Measurements from ENCODE around the gene CHADL.
A peak's percentile ranks its signal among the peaks of the same experiment; 100 is the strongest.

The CHADL gene

DNA sequence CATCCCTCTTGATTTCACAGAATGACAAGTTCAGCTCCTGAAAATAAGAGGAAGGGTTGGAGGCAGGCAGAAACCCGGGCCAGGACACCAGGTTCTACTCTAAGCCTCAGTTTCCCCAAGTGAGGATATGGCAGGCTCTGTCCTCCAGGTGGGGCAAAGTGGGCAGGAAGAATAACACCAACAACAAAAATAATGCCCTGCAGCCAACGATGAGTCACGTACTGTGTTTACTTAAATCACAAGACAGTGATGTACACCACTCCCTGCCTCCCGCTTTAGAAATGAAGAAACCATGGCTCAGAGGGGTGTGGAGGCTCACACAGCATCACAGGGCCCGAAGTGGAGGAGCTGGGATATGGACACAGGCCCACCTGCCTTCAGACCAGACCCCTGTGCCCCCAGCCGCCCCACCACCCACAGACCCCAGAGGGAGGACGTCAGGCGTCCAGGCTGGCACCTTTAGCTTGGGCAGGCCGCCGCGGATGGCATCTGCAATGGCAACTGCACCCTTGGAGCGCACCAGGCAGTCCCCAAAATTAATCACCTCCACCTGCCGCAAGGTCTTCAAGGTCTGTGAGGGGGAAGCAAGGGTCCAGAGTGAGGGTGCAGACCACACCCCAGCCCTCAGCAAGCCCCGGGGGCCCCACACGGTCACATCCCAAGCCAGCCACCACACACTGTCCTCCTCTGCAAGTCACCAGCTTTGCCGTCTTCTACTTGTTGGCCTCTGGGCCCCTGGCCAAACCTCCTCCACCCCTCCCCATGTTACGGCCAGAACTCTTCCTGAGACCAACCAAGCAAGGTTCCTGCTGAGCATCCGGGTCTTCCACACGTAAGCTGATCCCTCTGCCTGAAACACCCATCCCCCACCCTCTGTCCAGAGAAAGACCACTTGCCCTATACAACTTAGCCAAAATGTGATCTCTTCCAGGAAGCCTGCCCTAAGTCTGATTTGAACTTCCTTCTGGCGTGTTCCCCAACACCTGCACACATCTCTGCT is 15.8 kb upstream of the CHADL start:
- peak; percentile 57 for DNase-seq (ENCODE audit: low spot score)

DNA sequence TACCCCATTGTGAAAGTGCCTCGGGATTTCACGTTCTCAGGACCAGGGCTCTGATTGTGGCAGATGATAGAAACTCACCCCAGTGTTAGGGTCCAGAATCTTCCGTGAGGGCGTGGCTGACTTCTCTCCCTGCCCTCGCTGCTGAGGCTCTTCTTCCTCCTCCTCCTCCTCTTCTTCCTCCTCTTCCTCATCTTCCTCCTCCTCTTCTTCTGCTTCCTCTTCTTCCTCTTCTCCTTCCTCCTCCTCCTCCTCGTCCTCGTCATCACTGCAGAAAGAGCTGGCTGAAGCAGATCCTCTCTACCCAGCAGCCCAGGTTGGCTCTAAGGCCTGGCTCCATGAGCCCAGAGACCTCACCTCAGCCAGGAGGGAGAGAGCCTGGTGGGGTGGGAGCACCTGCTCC is 13.5 kb upstream of the CHADL start:
- DNase-seq (ENCODE audit: low spot score): no peak

DNA sequence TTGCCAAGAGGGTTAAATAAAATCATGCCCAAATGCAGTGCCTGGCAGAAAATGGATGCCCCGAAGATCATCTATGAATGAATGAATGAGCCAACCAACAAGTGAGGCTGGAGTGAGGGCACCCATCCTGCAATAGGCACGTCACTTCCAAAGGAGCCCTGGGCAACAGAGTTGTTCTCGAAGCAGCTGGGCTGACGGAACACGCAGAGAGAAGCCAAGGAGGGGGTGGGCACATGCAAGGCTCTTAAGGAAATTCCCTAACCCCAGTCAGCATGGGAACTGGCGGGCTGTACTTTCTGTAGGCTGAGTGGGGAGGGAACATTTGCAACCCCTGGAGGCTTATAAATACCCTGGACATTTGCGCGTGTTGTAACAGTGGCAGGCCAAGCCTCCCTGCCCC is 11.6 kb upstream of the CHADL start:
- DNase-seq (ENCODE audit: low spot score): no peak

DNA sequence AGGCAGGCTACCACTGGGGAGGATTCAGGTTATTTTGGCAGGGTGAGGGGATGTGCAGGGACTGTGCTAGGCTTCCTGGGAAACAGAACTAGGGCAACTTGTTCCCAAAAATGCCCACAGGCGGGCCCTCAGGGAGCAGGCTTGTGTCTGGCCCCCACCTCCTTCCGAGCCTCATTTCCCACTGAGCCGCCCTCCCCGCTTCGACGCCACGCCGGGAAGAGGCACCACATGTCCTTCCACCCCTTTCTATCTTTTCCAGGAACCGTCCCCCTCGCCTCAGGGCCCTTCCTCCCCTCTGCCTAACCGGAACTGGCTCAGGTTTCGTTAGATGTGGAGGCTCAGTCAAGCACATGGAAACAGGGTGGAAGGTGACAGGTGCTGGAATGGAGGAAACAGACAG is 9.4 kb upstream of the CHADL start:
- no peak for DNase-seq (ENCODE audit: low spot score)

DNA sequence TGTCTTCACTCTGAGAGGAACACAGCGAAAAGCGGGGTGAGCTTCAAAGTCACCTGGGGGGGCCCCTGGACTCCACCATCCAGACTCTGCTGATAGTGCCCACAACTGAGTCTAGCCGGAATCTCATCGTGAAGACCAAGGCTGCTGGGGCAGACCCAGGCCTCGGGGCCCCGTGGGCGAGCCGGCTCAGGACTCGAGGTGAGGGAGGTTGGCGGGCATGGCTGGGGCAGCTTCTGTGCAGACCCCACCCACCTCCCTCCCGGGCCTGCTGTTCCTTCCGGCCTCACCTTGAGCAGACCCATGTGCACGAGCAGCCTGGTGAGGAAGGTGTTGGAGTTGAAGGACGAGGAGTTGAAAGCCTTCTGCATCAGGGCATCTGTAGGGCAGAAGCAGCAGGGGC is 8.7 kb upstream of the CHADL start:
- DNase-seq (ENCODE audit: low spot score): no peak

DNA sequence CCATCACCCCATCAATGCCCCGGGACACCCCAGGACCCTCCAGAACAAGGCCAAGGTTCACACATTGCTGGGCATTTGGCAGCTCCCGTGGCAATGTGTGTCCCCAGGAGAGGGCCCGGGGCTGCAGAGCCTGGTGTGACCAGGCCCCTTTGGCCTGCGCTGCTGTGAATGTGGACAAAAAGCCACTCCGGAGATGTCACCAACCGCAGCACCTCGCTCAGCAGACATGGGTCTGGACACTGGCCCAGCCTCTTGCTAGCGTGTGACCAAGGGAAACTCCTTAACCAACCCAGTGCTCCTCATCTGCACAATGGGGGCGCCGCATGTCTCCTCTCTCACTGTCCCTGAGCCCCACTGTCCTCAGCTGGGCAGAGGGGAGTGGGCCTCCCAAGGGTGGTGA is 8.0 kb upstream of the CHADL start:
- no peak for DNase-seq (ENCODE audit: low spot score)

DNA sequence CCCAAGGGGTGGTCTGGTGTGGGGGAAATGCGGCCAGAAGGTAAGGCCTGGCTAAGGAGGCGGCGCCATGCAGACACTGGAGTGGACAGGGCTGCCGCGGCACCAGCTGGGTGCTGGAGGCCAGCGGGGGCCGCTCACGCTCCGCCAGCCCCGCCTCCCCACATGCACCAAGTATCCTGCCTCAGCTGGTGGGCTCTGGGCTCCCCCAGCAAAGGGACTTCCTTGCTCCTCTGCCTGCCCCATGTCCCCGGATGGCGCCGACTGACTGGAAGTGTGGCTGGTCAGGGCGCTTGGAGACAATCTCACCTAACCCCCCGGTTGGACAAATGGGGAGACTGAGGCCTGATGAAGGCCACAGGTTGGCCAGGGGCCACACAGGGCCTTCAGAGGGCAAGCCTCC is 7.6 kb upstream of the CHADL start:
- no peak for DNase-seq (ENCODE audit: low spot score)

DNA sequence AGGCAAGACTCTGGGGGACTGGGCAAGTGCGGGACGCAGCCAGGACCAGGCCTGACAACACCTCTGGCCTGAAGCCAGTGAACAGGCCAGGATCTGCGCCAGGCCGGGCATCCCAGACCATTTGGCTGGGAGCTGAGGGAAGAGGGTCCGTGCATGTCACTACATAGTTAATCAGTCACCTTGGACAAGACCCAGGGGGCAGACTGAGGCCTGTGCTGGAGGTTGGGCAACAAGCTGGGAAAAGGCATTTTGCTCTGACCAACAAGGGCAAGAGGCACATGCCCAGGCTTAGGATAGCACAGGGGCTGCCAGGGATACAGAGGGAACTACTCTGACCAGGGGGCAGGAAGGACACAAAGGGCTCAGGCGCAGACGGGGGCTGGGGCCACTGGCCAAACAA is 7.0 kb upstream of the CHADL start:
- DNase-seq (ENCODE audit: low spot score): no peak

DNA sequence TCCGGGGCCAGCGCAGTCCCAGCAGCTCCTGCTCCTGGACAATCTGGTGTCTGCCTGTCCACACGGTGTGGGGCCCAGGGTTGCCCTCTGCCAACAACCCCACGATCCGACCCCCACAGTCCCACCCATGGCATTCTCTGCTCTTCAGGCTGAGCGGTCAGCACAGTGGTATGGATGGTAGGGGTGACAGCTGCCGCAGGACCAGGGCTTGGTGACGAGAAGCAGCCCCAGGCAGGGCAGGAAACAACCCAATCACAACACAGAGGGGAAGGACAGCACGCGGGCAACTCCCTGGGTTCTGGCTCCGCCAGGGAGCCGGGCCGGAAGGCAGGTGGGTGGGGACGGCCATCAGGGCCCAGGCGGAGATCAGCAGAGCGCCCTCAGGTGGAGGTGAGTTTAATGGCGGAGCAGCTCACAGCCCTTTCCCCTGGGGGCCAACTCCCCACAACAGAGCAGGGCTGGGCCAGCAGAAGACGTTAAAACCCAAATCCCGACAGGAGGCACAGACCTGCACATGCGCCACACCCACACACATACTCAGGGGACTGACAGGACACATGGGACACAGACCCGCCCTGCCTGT is 5.3 kb upstream of the CHADL start:
- DNase-seq (ENCODE audit: low spot score): no peak

DNA sequence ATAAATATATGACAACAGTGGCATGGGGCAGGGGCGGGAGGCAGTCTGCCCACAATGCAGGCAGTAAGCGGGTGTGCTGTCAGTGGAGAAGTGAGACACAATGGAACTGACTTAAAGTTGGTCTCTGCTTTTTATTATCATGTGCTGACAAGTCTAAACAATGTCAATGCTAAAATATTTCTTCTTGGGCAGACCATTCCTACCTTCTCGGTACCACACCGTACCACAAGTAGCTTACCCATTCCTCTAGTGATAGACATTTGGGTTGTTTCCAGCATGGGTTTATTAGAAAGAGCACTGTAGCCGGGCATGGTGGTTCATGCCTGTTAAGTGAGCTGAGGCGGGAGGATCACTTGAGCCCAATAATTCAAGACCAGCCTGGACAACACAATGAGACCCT is 2.6 kb upstream of the CHADL start:
- DNase-seq (ENCODE audit: low spot score): no peak

DNA sequence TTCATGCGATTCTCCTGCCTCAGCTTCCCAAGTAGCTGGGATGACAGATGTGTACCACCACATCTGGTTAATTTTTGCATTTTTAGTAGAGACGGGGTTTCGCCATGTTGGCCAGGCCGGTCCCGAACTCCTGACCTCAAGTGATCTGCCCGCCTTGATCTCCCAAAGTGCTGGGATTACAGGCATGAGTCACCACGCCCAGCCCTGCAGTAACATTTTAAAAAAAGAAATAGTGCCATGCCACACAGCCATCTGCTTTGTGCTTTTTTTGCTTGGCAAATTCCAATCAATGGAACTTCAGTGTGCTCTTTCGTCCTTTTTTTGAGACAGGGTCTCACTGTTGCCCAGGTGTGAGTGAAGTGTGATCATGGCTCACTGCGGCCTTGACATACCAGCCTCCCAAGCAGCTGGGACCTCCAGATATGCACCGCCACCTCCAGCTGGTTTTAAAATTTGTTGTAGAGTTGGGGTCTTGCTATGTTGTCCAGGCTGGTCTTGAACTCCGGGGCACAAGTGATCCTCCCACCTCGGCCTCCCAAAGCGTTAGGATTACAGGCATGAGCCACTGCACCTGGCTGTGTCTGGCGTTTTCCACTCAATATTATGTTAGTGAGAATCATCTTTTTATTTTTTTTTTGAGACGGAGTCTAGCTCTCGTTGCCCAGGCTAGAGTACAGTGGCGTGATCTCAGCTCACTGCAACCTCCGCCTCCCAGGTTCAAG is 1.8 kb upstream of the CHADL start:
- no peak for DNase-seq (ENCODE audit: low spot score)

DNA sequence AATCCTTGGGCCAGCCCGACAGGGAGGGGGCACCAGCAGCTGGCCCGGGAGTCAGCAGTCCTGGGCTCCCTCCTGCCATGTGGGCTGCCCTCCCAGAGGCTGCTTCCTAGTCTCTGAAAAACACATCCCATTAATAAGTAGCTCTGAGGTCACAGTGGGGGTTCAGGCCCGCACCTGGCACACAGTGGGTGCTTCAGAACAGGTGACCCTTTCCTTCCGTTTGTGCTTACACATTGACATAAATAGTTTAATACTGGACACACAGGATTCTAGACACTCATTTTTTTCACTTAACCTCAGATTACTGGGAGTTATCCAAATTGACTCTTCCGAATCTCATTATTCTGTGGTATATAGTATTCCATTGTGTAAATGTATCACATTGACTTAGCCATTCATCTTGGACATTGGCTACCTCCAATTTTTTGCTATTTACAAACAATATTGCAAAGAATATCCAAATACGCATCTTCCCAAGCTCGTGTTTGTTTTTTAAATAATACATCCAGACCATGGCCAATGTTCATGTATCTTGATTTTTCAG is 474 bp upstream of the CHADL start:
- DNase-seq (ENCODE audit: low spot score): no peak

DNA sequence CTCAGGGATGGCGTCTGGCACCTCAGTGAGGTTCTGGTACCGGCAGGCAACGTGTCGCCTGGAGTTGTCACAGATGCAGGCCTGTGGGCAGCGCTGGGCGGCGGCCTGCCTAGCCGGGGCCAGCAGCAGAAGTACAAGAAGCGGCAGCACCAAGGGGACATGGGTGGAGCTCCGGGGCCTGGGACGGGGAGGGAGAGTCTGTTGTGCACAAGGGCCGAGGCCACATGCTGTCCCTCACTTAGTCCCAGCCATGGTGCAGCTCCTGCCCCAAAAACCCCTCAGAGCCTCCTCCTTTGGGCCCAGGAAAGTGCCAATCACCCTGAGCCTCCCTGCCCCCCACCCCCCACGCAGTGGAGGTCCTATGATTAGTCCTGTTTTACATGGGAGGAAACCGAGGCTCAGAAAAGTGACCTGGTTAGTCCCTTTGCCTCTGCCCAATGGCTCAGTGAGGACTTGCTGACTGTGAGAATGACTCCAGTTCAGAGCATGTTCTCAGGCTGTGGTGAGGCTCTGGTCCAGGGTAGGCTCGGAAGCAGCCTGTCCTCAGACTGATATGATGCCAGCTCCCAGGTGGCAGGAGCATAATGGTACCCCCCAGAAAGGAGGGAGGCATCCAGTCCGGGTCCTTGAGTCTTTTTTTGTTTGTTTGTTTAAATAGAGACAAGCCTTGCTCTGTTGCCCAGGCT is 1.1 kb downstream of the CHADL start:
- no peak for DNase-seq (ENCODE audit: low spot score)

DNA sequence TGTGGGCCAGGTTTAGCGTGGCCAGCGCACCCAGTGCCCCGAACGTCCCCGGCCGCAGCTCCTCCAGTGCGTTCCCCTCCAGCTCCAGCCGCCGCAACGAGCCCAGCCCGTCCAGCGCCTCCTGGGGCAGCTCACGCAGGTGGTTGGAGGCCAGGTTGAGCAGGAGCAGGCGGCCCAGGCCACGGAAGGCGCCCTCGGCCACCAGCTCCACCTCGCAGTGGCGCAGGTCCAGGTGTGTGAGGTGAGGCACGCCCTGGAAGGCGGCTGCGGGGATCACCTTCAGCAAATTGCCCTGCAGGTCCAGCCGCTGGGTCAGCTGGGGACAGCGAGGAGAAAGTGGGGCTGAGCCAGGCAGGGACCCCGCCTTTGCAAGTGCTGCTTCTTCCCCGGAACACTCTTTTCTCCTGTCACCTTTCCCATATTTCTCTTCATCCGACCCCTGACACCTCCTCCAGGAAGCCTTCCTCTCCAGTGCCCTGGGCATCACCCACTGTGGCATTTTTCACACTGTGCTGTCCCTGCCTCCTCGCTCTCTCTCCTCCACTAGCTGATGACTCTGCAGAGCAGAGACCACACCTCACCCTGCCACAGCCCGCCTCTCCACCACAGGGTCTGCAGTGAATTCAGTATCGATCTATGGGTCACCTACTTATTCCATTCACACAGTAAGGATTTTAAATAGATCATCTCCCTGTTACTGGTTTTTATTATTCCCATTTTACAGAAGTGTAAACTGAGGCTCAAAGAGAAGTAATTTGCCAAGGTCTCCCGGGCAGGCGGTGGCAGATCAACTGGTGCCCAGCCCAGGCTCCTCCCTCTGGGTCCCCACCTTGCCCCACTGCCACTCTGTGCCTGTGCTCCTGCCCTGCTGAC is 1.9 kb downstream of the CHADL start:
- DNase-seq (ENCODE audit: low spot score): no peak

DNA sequence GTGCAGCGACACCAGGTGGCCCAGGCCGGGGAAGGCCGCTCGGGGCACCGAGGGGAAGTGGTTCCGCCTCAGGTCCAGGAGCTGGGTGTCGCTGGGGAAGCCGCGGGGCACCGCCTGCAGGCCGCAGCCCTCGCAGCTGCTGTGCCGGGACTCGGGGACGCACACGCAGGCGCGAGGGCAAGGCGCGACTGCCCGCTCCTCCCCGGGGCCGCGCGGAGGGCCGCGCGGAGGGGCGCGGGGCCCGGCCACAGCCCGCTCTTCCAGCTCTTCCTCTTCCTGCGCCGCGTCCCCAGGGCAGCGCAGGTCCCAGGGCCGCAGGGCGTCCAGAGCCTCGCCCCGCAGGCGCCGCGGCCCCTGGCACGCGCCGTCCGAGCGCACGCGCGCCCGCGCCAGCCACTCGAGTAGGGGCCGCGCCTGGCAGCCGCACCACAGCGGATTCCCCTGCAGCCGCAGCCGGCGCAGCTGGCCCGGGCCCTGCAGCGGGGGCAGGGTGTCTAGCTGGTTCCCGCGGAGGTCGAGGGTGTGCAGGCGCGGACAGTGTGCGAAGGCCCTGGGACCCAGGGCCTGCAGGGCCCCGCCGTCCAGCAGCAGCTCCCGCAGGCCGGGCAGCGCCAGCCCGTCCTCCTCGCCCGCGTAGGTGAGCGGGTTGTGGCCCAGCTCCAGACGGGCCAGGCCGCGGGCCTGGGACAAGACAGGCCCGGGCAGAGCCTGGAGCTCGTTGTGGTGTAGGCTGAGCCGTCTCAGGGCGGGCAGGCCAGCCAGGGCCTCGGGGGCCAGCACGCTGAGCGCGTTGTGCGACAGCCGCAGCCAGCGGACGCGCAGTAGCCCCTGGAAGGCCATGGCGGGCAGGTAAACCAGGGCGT is 2.8 kb downstream of the CHADL start:
- no peak for DNase-seq (ENCODE audit: low spot score)

DNA sequence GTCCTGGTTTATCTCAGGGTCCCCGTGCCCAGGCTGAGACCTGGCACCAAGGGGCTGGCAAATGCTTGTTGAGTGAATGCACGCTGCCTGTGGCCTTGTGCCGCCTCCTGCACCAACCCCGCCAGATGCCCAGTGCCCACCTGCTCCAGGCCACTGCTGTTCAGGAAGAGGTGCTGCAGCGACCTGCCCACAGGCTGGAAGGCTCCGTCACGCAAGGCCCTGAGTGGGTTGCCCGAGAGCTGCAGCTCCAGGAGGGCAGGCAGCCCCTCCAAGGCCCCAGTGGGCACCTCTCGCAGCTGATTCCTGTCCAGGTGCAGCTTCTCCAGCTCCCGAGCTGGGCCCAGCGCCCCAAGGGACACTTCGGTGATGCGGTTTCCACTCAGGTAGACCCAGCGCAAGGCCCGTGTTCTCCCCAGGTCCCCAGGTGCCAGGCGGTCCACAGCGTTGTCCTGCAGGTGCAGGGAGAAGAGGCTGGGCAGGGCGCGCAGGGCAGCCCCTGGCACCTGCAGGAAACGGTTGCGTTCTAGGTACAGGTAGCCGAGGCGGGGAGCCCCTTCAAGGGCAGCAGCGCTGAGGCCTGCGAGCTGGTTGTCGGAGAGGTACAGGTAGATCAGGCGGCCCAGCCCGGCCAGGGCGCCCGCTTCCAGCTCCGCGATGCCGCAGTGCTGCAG is 3.6 kb downstream of the CHADL start:
- no peak for DNase-seq (ENCODE audit: low spot score)

DNA sequence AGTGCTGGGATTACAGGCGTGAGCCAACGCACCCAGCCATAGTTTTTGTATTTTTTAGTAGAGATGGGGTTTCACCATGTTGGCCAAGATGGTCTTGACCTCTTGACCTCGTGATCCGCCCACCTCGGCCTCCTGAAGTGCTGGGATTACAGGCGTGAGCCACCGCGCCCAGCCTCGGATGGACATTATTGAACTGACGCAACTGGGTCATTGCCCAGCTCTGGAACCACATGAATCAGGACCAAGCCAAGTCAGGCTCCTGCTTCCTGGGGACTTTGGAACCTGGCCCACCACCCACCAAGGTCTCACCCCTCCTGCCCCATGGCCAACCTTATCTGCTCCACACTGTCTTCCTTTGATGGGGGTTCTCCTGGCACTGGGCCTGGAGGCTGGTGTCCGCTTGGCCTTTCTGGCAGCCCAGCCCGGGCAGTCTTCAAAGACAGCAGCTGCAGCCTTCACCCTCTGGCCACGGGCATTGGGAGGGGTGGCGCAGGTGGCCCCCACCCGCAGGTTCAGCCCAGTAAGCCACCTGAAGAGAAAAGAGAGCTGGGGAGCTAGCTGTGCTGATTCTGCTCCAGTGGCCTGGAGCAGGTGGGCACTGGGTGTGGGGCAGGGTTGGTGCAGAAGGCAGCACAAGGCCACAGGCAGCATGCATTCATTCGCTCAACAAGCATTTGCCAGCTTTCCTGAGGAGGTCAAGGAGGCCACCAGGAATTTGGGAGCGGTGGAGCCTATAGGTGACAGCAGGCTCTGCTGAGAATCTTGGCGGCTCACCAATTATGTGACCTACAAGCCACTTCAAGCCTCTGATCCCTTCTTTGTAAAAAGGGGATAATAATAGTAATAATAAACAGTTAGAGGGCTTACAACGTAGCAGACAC is 5.7 kb downstream of the CHADL start:
- DNase-seq (ENCODE audit: low spot score): no peak

DNA sequence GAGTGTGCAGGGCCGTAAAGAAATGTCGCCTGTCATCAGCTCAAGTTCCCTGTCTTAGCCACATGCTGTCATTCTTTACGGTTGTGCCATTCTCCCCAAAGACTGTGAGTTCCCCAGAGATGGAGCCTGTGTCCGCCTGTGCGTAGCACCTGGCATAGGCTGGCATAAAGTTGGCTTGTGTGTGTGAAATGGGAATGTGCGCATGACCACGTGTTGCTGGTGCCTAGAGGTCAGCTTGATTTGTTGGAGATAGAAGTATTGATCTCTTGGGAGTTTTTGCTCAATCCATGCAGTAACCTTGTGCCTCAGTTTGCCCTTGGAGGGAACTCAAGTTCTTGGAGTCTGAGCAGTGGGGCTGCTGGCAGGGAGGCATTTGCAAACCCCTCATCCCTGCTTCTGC is 9.4 kb downstream of the CHADL start:
- DNase-seq (ENCODE audit: low spot score): no peak

DNA sequence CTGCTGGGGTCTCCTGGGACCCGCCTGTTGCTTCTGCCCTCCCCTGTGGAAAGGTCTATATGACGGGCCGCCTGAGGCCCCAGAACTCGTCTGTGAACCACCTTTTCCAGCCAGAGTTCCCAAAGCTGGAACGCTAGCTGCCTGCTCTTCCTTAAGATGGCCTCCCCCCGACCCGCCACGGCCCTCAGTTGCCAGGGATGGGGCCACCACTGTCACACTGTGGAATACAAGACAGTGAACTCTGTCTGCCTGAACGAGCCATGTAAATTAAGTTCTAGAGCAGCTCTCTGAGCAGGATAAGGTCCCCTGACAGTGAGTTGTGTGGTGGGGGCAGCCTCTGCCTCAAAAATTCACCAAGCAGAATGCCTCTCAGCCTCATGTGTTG is 10.3 kb downstream of the CHADL start:
- no peak for DNase-seq (ENCODE audit: low spot score)

All from D341Med (cell line).